ENCODE results near the gene SAP130.

Gene SAP130

DNA sequence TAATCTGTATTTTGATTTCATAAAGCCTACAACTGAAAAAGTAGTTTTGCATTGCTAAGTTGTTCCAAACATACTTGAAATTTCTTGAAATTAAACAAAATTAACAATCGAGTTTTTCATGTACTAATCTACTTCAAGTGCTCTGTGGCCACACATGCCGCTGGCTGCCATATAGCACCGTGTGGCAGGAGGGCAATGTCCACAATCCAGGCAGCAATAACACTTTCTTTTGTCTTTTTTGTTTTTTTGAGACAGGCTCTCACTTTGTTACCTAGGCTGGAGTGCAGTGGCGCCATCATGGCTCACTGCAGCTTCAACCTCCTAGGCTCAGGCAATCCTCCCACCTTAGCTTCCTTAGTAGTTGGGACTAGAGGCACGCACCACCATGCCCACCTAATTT is 36.1 kb downstream of the SAP130 start:
- DNase-seq (ENCODE audit: low read depth), result no peak
- TF ChIP-seq, protein P1, sequence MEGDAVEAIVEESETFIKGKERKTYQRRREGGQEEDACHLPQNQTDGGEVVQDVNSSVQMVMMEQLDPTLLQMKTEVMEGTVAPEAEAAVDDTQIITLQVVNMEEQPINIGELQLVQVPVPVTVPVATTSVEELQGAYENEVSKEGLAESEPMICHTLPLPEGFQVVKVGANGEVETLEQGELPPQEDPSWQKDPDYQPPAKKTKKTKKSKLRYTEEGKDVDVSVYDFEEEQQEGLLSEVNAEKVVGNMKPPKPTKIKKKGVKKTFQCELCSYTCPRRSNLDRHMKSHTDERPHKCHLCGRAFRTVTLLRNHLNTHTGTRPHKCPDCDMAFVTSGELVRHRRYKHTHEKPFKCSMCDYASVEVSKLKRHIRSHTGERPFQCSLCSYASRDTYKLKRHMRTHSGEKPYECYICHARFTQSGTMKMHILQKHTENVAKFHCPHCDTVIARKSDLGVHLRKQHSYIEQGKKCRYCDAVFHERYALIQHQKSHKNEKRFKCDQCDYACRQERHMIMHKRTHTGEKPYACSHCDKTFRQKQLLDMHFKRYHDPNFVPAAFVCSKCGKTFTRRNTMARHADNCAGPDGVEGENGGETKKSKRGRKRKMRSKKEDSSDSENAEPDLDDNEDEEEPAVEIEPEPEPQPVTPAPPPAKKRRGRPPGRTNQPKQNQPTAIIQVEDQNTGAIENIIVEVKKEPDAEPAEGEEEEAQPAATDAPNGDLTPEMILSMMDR (IDR thresholded peaks at IDR 0.05; ENCODE audit: control insufficient read depth, extremely low read depth, insufficient read depth), result no peak
- no peak overlapping the region for H3K4me3 ChIP-seq (ENCODE audit: low read depth, low read length)

GRCh38 chr2:127986548-127987079 is 41.2 kb downstream of the SAP130 start:
- TF ChIP-seq, protein P1 (IDR thresholded peaks at IDR 0.05; ENCODE audit: control insufficient read depth, extremely low read depth, insufficient read depth), result no peak
- no peak overlapping the region for H3K4me3 ChIP-seq (ENCODE audit: low read depth, low read length)
- no peak for DNase-seq (ENCODE audit: low read depth)

DNA sequence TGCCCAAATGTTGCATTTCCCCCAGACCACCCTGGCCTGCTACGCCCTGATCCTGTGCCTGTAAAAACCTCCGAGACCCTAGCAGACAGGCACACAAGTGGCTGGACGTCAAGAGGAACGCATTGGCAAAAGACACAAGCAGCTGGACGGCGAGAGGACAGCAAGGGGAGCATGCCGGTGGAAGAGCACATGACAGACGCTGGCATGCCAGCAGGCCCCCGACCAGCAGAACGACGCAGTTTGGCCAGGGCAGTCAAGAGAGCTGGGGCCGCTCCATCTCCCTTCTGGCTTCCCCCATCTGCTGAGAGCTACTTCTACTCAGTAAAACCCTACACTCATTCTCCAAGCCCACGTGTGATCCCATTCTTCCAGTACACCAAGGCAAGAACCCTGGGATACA is 42.1 kb downstream of the SAP130 start:
- TF ChIP-seq, protein P1 (IDR thresholded peaks at IDR 0.05; ENCODE audit: control insufficient read depth, extremely low read depth, insufficient read depth), result no peak
- no peak overlapping the region for H3K4me3 ChIP-seq (ENCODE audit: low read depth, low read length)
- no peak for DNase-seq (ENCODE audit: low read depth)

- TF ChIP-seq, protein P1 (IDR thresholded peaks at IDR 0.05; ENCODE audit: control insufficient read depth, extremely low read depth, insufficient read depth), result no peak
- DNase-seq (ENCODE audit: low read depth), result no peak
- H3K4me3 ChIP-seq (ENCODE audit: low read depth, low read length), result no peak overlapping the region
Observed at GRCh38 chr2:127985026-127985734, 42.7 kb downstream of the SAP130 start.

GRCh38 chr2:127984551-127984950 is 43.3 kb downstream of the SAP130 start:
- H3K4me3 ChIP-seq (ENCODE audit: low read depth, low read length), result no peak overlapping the region
- TF ChIP-seq, protein P1 (IDR thresholded peaks at IDR 0.05; ENCODE audit: control insufficient read depth, extremely low read depth, insufficient read depth), result no peak
- DNase-seq (ENCODE audit: low read depth), result no peak

- TF ChIP-seq, protein P1 (IDR thresholded peaks at IDR 0.05; ENCODE audit: control insufficient read depth, extremely low read depth, insufficient read depth), result no peak
- no peak overlapping the region for H3K4me3 ChIP-seq (ENCODE audit: low read depth, low read length)
- no peak for DNase-seq (ENCODE audit: low read depth)
Observed at GRCh38 chr2:127969446-127969845, 58.4 kb downstream of the SAP130 start.

Data from LNCaP clone FGC (cell line).